ENCODE measurements around the gene VPS9D1. TPM values are rescaled to one million over a fixed set of nuclear protein-coding genes. Genes with fewer than 3 reads are reported as not detected.

Gene VPS9D1
- total and polyA plus RNA-seq, 4 donors, result 6.1 to 26.1 (median 18.2) TPM

GRCh38 chr16:89697616-89698331 is 22.9 kb downstream of the VPS9D1 start:
- Histone ChIP-seq H3K27ac (ENCODE audit: low read depth in 1 of 2, low read length in 1 of 2) (no peak overlapping the region), H3K4me3 (no peak overlapping the region), H3K9ac (ENCODE audit: insufficient read depth in 1 of 2, low read length in 2 of 2) (no peak overlapping the region), H3K4me1 (ENCODE audit: control insufficient read depth in 5 of 5, insufficient read depth in 5 of 5, low read length in 5 of 5) (peaks cover 0 to 13% (median 3%) of the 10 kb centered on the region in 5 donors), H3K27me3 (ENCODE audit: control insufficient read depth in 3 of 3, insufficient read depth in 3 of 3, low read length in 2 of 3) (no peaks in the 10 kb centered on the region), H3K9me3 (ENCODE audit: control insufficient read depth in 4 of 4, insufficient read depth in 3 of 4, low read length in 3 of 4) (no peaks in the 10 kb centered on the region), H3K36me3 (ENCODE audit: control insufficient read depth in 4 of 4, insufficient read depth in 4 of 4, low read length in 4 of 4) (peaks cover 0 to 47% (median 8%) of the 10 kb centered on the region in 4 donors)
- DNase-seq (no peak), ATAC-seq (ENCODE audit: insufficient read depth, low FRiP score) (no peak)
- 89 to 91% methylated on average over 25 to 32 of the region's 32 CpGs for WGBS, 2 donors
- TF ChIP-seq CTCF (IDR thresholded peaks at IDR 0.05; ENCODE audit: control extremely low read depth, extremely low read depth), result no peak

GRCh38 chr16:89697161-89697615 is 23.5 kb downstream of the VPS9D1 start:
- Histone ChIP-seq H3K27ac (ENCODE audit: low read depth in 1 of 2, low read length in 1 of 2) (no peak overlapping the region), H3K36me3 (ENCODE audit: control insufficient read depth in 4 of 4, insufficient read depth in 4 of 4, low read length in 4 of 4) (peaks cover 3 to 50% (median 11%) of the 10 kb centered on the region in 4 donors), H3K4me1 (ENCODE audit: control insufficient read depth in 5 of 5, insufficient read depth in 5 of 5, low read length in 5 of 5) (peaks cover 0 to 13% (median 3%) of the 10 kb centered on the region in 5 donors), H3K27me3 (ENCODE audit: control insufficient read depth in 3 of 3, insufficient read depth in 3 of 3, low read length in 2 of 3) (no peaks in the 10 kb centered on the region), H3K4me3 (no peak overlapping the region), H3K9me3 (ENCODE audit: control insufficient read depth in 4 of 4, insufficient read depth in 3 of 4, low read length in 3 of 4) (no peaks in the 10 kb centered on the region), H3K9ac (ENCODE audit: insufficient read depth in 1 of 2, low read length in 2 of 2) (no peak overlapping the region)
- WGBS, 2 donors, result 93 to 95% methylated on average over 19 of the region's 19 CpGs
- ATAC-seq (ENCODE audit: insufficient read depth, low FRiP score) (no peak), DNase-seq (no peak)
- TF ChIP-seq CTCF (IDR thresholded peaks at IDR 0.05; ENCODE audit: control extremely low read depth, extremely low read depth), result no peak

- H3K36me3 ChIP-seq (ENCODE audit: control insufficient read depth in 4 of 4, insufficient read depth in 4 of 4, low read length in 4 of 4), result peaks cover 4 to 54% (median 12%) of the 10 kb centered on the region in 4 donors
- WGBS, 2 donors, result 48 to 63% methylated on average over 17 to 18 of the region's 18 CpGs
- no peaks in the 10 kb centered on the region for H3K27me3 ChIP-seq (ENCODE audit: control insufficient read depth in 3 of 3, insufficient read depth in 3 of 3, low read length in 2 of 3)
- no peak overlapping the region for H3K27ac ChIP-seq (ENCODE audit: low read depth in 1 of 2, low read length in 1 of 2)
- no peak for DNase-seq
- H3K4me1 ChIP-seq (ENCODE audit: control insufficient read depth in 5 of 5, insufficient read depth in 5 of 5, low read length in 5 of 5), result peaks cover 0 to 13% (median 3%) of the 10 kb centered on the region in 5 donors
- H3K4me3 ChIP-seq, result no peak overlapping the region
- no peaks in the 10 kb centered on the region for H3K9me3 ChIP-seq (ENCODE audit: control insufficient read depth in 4 of 4, insufficient read depth in 3 of 4, low read length in 3 of 4)
- no peak for ATAC-seq (ENCODE audit: insufficient read depth, low FRiP score)
- H3K9ac ChIP-seq (ENCODE audit: insufficient read depth in 1 of 2, low read length in 2 of 2), result no peak overlapping the region
- TF ChIP-seq CTCF (IDR thresholded peaks at IDR 0.05; ENCODE audit: control extremely low read depth, extremely low read depth), result no peak
Observed at GRCh38 chr16:89696670-89697128, 24.0 kb downstream of the VPS9D1 start.
